HL-60 (cell line): Measurements from ENCODE around the gene RNF223.

Experiments used
- CTCF ChIP-seq: IDR thresholded peaks from one replicate; pipeline ENCODE4 v1.5.1; 2011; ENCODE audit warnings: low read length, control low read depth, inconsistent platforms; ENCODE audit not compliant: insufficient read depth
- TF ChIP-seq, protein P1 (sequence below): IDR thresholded peaks from 2 replicates; pipeline ENCODE4 v1.6.1; 2012; ENCODE audit warnings: low read depth; ENCODE audit not compliant: insufficient replicate concordance

DNA sequence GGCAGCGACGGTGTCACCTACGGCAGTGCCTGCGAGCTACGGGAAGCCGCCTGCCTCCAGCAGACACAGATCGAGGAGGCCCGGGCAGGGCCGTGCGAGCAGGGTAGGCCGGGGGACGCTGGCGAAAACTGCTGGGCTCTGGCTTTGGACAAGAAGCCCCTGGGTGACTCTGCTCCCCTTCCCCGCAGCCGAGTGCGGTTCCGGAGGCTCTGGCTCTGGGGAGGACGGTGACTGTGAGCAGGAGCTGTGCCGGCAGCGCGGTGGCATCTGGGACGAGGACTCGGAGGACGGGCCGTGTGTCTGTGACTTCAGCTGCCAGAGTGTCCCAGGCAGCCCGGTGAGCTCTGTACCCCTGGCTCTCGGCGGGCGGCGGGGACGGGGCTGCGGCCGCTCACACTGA, 30.2 kb downstream of the RNF223 start:
- TF ChIP-seq CTCF: no peak
- TF ChIP-seq, protein P1, sequence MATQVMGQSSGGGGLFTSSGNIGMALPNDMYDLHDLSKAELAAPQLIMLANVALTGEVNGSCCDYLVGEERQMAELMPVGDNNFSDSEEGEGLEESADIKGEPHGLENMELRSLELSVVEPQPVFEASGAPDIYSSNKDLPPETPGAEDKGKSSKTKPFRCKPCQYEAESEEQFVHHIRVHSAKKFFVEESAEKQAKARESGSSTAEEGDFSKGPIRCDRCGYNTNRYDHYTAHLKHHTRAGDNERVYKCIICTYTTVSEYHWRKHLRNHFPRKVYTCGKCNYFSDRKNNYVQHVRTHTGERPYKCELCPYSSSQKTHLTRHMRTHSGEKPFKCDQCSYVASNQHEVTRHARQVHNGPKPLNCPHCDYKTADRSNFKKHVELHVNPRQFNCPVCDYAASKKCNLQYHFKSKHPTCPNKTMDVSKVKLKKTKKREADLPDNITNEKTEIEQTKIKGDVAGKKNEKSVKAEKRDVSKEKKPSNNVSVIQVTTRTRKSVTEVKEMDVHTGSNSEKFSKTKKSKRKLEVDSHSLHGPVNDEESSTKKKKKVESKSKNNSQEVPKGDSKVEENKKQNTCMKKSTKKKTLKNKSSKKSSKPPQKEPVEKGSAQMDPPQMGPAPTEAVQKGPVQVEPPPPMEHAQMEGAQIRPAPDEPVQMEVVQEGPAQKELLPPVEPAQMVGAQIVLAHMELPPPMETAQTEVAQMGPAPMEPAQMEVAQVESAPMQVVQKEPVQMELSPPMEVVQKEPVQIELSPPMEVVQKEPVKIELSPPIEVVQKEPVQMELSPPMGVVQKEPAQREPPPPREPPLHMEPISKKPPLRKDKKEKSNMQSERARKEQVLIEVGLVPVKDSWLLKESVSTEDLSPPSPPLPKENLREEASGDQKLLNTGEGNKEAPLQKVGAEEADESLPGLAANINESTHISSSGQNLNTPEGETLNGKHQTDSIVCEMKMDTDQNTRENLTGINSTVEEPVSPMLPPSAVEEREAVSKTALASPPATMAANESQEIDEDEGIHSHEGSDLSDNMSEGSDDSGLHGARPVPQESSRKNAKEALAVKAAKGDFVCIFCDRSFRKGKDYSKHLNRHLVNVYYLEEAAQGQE: no peak
